SK-N-MC (cell line): ENCODE measurements around the gene TOM1L2.

Experiments used
- DNase-seq: peaks from one replicate; pipeline ENCODE4 v3.0.0-alpha.2; 2011; ENCODE audit warnings: low read depth, low spot score
- H3K27ac ChIP-seq: fragments of 200-600 bp; sonication (generic); 2 replicates; pipeline ENCODE4 v1.5.1; 2016; ENCODE audit warnings: mixed run types
- H3K36me3 ChIP-seq: fragments of 200-600 bp; sonication (generic); 2 replicates; pipeline ENCODE4 v1.6.1; 2017; ENCODE audit warnings: antibody characterized with exemption, low read length, mixed read lengths; ENCODE audit not compliant: insufficient read depth
- H3K4me3 ChIP-seq: fragments of 200-600 bp; sonication (generic); 2 replicates; pipeline ENCODE4 v1.5.1; 2016
- H3K9ac ChIP-seq: fragments of 200-600 bp; sonication (generic); 2 replicates; pipeline ENCODE4 v1.8.0; 2017; ENCODE audit warnings: mixed run types, mixed read lengths; ENCODE audit not compliant: insufficient read length
- H3K9me3 ChIP-seq: fragments of 200-600 bp; sonication (generic); 2 replicates; pipeline ENCODE4 v1.6.1; 2017; ENCODE audit warnings: low read depth, mild to moderate bottlenecking, antibody characterized with exemption, low read length, moderate library complexity, mixed read lengths
- EZH2 ChIP-seq: fragments of 200-600 bp; sonication (generic); IDR thresholded peaks from one replicate; pipeline ENCODE4 v1.6.1; 2017; ENCODE audit warnings: antibody characterized with exemption
- FOXP2 ChIP-seq: optimal IDR thresholded peaks from 2 replicates; pipeline ENCODE3; 2011; ENCODE audit warnings: mild to moderate bottlenecking, moderate library complexity; ENCODE audit not compliant: insufficient read depth; ENCODE audit errors: extremely low read length, control extremely low read depth
- POLR2AphosphoS5 ChIP-seq: IDR thresholded peaks from 2 replicates; pipeline ENCODE4 v1.6.1; 2012; ENCODE audit warnings: mild to moderate bottlenecking, low read depth, low read length, borderline replicate concordance

The TOM1L2 gene

GRCh38 chr17:17872547-17873345, 99.5 kb downstream of the TOM1L2 start:
- Histone ChIP-seq H3K27ac (no peak overlapping the region), H3K9me3 (no peaks in the 10 kb centered on the region), H3K36me3 (no peaks in the 10 kb centered on the region), H3K4me3 (no peak overlapping the region), H3K9ac (no peak overlapping the region)
- no peak for DNase-seq
- no peak for TF ChIP-seq FOXP2

DNA sequence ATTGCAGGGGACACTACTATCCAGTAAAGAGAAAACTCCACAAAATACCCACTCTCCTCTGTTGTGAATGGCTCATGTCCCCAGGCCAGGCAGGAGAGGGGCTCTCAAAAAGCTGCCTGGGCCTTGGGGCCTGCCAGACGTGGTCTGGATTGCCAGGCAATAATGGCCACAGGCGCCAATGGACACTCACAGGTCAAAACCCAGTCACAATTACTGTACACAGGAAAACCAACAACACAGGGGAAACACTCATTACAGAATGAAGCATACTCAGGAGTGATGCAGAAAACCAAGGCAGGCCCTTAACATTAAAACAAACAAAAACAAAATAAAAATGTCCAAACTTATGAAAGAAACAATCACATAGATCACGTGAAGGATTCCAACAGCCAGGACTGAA, 100.3 kb downstream of the TOM1L2 start:
- no peak for DNase-seq
- H3K4me3 ChIP-seq: no peak overlapping the region
- no peak overlapping the region for H3K27ac ChIP-seq
- H3K36me3 ChIP-seq: no peaks in the 10 kb centered on the region
- H3K9me3 ChIP-seq: no peaks in the 10 kb centered on the region
- TF ChIP-seq EZH2: no peak
- TF ChIP-seq POLR2AphosphoS5: no peak
- TF ChIP-seq FOXP2: no peak
- H3K9ac ChIP-seq: no peak overlapping the region

DNA sequence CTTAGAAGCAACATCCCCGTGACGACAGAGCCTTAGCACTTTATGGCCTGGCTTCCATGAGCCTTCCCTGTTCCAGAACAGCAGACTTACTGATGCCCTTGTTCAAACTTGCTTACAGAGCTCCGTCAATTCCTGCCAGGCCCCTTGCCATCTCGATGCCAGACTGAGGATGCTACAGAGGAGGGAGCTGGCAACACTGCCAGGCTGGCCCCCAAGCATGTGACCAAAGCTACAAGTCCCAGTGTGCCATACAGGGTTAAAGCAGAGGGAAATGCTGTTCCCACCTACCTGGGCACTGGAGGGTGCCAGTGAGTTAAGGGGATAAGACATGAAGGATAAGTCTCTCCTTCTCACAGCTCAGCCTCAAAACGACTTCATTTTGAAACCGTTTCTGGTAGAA, 102.0 kb downstream of the TOM1L2 start:
- TF ChIP-seq FOXP2 (no peak), POLR2AphosphoS5 (no peak), EZH2 (no peak)
- Histone ChIP-seq H3K4me3 (no peak overlapping the region), H3K9me3 (no peaks in the 10 kb centered on the region), H3K9ac (no peak overlapping the region), H3K27ac (no peak overlapping the region), H3K36me3 (no peaks in the 10 kb centered on the region)
- DNase-seq: no peak

- TF ChIP-seq POLR2AphosphoS5 (no peak), EZH2 (no peak), FOXP2 (no peak)
- Histone ChIP-seq H3K4me3 (peak overlapping the region; percentile 61), H3K9me3 (no peaks in the 10 kb centered on the region), H3K27ac (peak overlapping the region; percentile 67; the same call in 1 of the 2 replicates), H3K9ac (no peak overlapping the region), H3K36me3 (no peaks in the 10 kb centered on the region)
- DNase-seq: no peak
Observed at GRCh38 chr17:17868641-17869522, 103.3 kb downstream of the TOM1L2 start.

DNA sequence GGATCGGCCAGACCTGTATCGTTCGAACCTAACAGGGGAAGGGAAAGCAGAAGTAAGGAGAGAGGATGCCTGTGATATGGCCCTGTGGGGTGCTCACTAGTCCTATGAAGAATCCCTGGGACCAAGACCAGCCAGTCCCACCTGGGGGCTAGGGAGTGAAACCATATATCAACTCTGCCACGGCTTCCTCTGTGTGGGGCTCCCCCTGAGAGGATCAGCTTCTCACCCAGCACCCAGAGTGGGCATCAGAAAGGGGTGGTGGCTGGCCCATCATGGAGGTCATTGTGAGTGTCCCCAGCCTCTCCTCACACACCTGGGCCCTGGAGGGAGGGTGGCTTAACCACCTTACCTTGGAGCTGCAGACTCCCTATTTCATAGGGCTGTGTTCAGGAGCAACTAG, 105.3 kb downstream of the TOM1L2 start:
- Histone ChIP-seq H3K9ac (no peak overlapping the region), H3K27ac (no peak overlapping the region), H3K4me3 (no peak overlapping the region), H3K9me3 (no peaks in the 10 kb centered on the region), H3K36me3 (no peaks in the 10 kb centered on the region)
- no peak for DNase-seq
- no peak for TF ChIP-seq POLR2AphosphoS5
- TF ChIP-seq EZH2: no peak
- no peak for TF ChIP-seq FOXP2

DNA sequence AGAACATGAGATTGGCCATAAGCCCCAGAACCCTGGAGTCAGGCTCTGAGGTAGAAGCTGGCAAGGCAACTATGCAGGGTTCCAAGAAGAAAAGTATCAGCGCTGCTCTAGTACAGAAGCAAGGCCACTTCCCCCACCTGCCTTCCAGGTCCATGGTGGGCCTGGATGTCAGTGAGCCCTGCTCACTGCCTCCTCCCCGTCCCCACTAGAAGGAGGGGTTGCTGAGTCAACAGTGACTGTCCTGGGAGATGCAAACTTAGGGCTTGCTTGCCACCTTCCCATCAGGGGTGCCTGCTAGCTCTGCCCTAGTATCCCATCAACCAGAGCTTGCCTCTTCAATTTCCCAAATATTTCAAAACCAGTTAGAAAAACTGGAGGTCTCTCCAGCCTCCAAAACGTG, 105.8 kb downstream of the TOM1L2 start:
- DNase-seq: no peak
- Histone ChIP-seq H3K36me3 (no peaks in the 10 kb centered on the region), H3K9ac (no peak overlapping the region), H3K9me3 (no peaks in the 10 kb centered on the region), H3K4me3 (no peak overlapping the region), H3K27ac (no peak overlapping the region)
- TF ChIP-seq EZH2 (no peak), POLR2AphosphoS5 (no peak), FOXP2 (no peak)

GRCh38 chr17:17865035-17865434, 107.2 kb downstream of the TOM1L2 start:
- Histone ChIP-seq H3K27ac (no peak overlapping the region), H3K4me3 (no peak overlapping the region), H3K9ac (no peak overlapping the region), H3K36me3 (no peaks in the 10 kb centered on the region), H3K9me3 (no peaks in the 10 kb centered on the region)
- no peak for DNase-seq
- no peak for TF ChIP-seq POLR2AphosphoS5
- no peak for TF ChIP-seq EZH2
- TF ChIP-seq FOXP2: no peak

- no peak for DNase-seq
- no peak overlapping the region for H3K4me3 ChIP-seq
- H3K9me3 ChIP-seq: no peaks in the 10 kb centered on the region
- TF ChIP-seq FOXP2: no peak
- TF ChIP-seq POLR2AphosphoS5: no peak
- TF ChIP-seq EZH2: no peak
- no peak overlapping the region for H3K9ac ChIP-seq
- H3K27ac ChIP-seq: no peak overlapping the region
- no peaks in the 10 kb centered on the region for H3K36me3 ChIP-seq
Observed at GRCh38 chr17:17860766-17861107, 111.5 kb downstream of the TOM1L2 start.
